GM21390 (cell line): ENCODE measurements around the gene RPS27.
"Not testable (repeated sequence)": the region's sequence is repeated elsewhere in the genome, so short reads cannot be mapped to it uniquely, and the experiment has no call there.

Source experiments
- ATAC-seq: cut with Tn5 transposase; IDR thresholded peaks from one replicate; pipeline ENCODE4 v1.9.1; 2021; ENCODE audit not compliant: unreplicated experiment

The RPS27 gene

GRCh38 chr1:153960206-153960605 is 30.4 kb upstream of the RPS27 start:
- ATAC-seq = no peak

- no peak for ATAC-seq
Observed at GRCh38 chr1:153961421-153961820, 29.1 kb upstream of the RPS27 start.

- no peak for ATAC-seq
Observed at GRCh38 chr1:153962088-153963029, 28.2 kb upstream of the RPS27 start.

- peak; percentile 43 for ATAC-seq
Observed at GRCh38 chr1:153963030-153963849, 27.3 kb upstream of the RPS27 start, which contains the start of gene SLC39A1. Gene SLC39A1, minus strand, starts transcription at chr1:153963537. Its CDS starts 822 bp downstream, at chr1:153962715.

- no peak for ATAC-seq
Observed at GRCh38 chr1:153963850-153964331, 26.7 kb upstream of the RPS27 start.

GRCh38 chr1:153967107-153967999 is 23.2 kb upstream of the RPS27 start, which contains the start of gene CREB3L4:
Gene CREB3L4, plus strand, starts transcription at chr1:153967902. Its CDS starts 624 bp downstream, at chr1:153968526.
- ATAC-seq = peak; percentile 61

GRCh38 chr1:153968000-153968363 is 22.6 kb upstream of the RPS27 start:
- ATAC-seq = no peak

- no peak for ATAC-seq
Observed at GRCh38 chr1:153968408-153968807, 22.2 kb upstream of the RPS27 start.

- no peak for ATAC-seq
Observed at GRCh38 chr1:153968972-153969371, 21.6 kb upstream of the RPS27 start.

GRCh38 chr1:153970346-153970745 is 20.2 kb upstream of the RPS27 start:
- no peak for ATAC-seq

GRCh38 chr1:153973071-153973470 is 17.5 kb upstream of the RPS27 start:
- ATAC-seq = no peak

- ATAC-seq = no peak
Observed at GRCh38 chr1:153973525-153973924, 17.0 kb upstream of the RPS27 start.

- ATAC-seq = no peak
Observed at GRCh38 chr1:153976819-153977249, 13.7 kb upstream of the RPS27 start.

- no peak for ATAC-seq
Observed at GRCh38 chr1:153977250-153978240, 13.0 kb upstream of the RPS27 start, which contains the start of gene JTB. Gene JTB, minus strand, starts transcription at chr1:153977674. Its CDS starts 422 bp downstream, at chr1:153977252.

- no peak for ATAC-seq
Observed at GRCh38 chr1:153978274-153978909, 12.2 kb upstream of the RPS27 start.

- ATAC-seq = not testable (repeated sequence)
Observed at GRCh38 chr1:153979091-153979490, 11.5 kb upstream of the RPS27 start.

- not testable (repeated sequence) for ATAC-seq
Observed at GRCh38 chr1:153981735-153982134, 8.8 kb upstream of the RPS27 start.

- ATAC-seq = no peak
Observed at GRCh38 chr1:153984123-153984894, 6.3 kb upstream of the RPS27 start.
